ENCODE data around the gene RUSC2.

- no peak for TF ChIP-seq CTCF (IDR thresholded peaks at IDR 0.05)
- TF ChIP-seq POLR2AphosphoS5 (IDR thresholded peaks at IDR 0.05) = no peak
Observed at GRCh38 chr9:35506359-35506758, 16.4 kb downstream of the RUSC2 start.
